ENCODE data around the gene FOXE1. TPM values are rescaled to one million over a fixed set of nuclear protein-coding genes. Genes with fewer than 3 reads are reported as not detected.

FOXE1 gene
- total RNA-seq, 1 experiment from 2014 or later: not detected

DNA sequence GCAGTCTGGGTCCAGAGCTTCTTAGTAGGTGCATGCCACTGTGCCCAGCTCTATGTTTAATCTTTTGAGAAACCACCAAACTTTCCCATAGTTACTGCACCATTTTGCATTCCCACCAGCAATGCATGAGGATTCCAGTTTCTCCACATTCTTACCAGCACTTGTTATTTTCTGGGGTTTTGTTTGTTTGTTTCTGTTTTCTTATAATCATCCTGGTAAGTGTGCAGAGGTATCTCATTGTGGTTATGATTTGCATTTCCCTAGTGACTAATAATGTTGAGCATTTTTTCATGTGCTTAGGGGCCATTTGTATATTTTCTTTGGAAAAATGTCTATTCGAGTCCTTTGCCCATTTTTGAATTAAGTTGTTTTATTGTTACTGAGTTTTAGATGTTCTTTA lies 11.4 kb downstream of the FOXE1 start:
- H2BK5ac ChIP-seq (ENCODE audit: insufficient read length, low read length): no peak overlapping the region
- H3K27ac ChIP-seq (ENCODE audit: insufficient read length, low read depth, low read length): no peak overlapping the region
- no peak overlapping the region for H3K4me2 ChIP-seq (ENCODE audit: insufficient read depth, insufficient read length, low read length)
- H3K79me1 ChIP-seq (ENCODE audit: insufficient read depth, low read depth, low read length, poor library complexity, severe bottlenecking): no peaks in the 10 kb centered on the region
- H3K4ac ChIP-seq (ENCODE audit: low read depth, low read length): no peak overlapping the region
- Mint-ChIP-seq H3K27ac (no peak overlapping the region), H3K4me1 (peaks cover 13 to 17% of the 10 kb centered on the region in 2 experiments), H3K27me3 (ENCODE audit: low read depth) (peaks cover 86% of the 10 kb centered on the region), H3K36me3 (ENCODE audit: insufficient read depth in 1 of 3, low read depth in 3 of 3) (peaks cover 0 to 13% (median 0%) of the 10 kb centered on the region in 3 experiments; a peak in 3 of 7 replicates), H3K4me3 (no peak overlapping the region), H3K9me3 (peaks cover 14% of the 10 kb centered on the region in 2 experiments)
- no peaks in the 10 kb centered on the region for H3K23me2 ChIP-seq (ENCODE audit: insufficient read length, low read depth, low read length, poor library complexity, severe bottlenecking)
- no peaks in the 10 kb centered on the region for H3K9me3 ChIP-seq (ENCODE audit: control insufficient read depth, low read depth, low read length)
- H2BK20ac ChIP-seq (ENCODE audit: low read depth, low read length, poor library complexity, severe bottlenecking): no peak overlapping the region
- no peak overlapping the region for H2BK12ac ChIP-seq (ENCODE audit: insufficient read length, low read depth, low read length)
- no peak overlapping the region for H3K14ac ChIP-seq (ENCODE audit: insufficient read depth, low read length)
- WGBS (ENCODE audit: extremely low coverage, insufficient read length, low lambda C conversion rate): no CpG with 5 or more reads among the region's 1 CpG
- peaks cover 24% of the 10 kb centered on the region for H3K27me3 ChIP-seq (ENCODE audit: insufficient read depth, low read length)
- no peak overlapping the region for H4K5ac ChIP-seq (ENCODE audit: insufficient read length, low read depth, low read length)
- no peak overlapping the region for H2AFZ ChIP-seq (ENCODE audit: low read length)
- no peaks in the 10 kb centered on the region for H3K79me2 ChIP-seq (ENCODE audit: insufficient read depth, low read length)
- no peak for DNase-seq
- H3K56ac ChIP-seq (ENCODE audit: insufficient read length, low read depth, low read length): no peak overlapping the region
- no peak overlapping the region for H2AK5ac ChIP-seq (ENCODE audit: insufficient read length, low read length)
- no peaks in the 10 kb centered on the region for H4K20me1 ChIP-seq (ENCODE audit: control insufficient read depth, insufficient read depth, insufficient read length)
- no peak overlapping the region for H3K9ac ChIP-seq (ENCODE audit: extremely low read depth, insufficient read length, low read length)
- H2BK15ac ChIP-seq (ENCODE audit: low read depth, low read length): no peak overlapping the region
- H3K4me1 ChIP-seq (ENCODE audit: insufficient read depth, low read length): peaks cover 6% of the 10 kb centered on the region; the same call in 1 of the 2 replicates
- no peak overlapping the region for H4K8ac ChIP-seq (replicated peaks; ENCODE audit: insufficient read length, low read depth, low read length)
- no peak overlapping the region for H2BK120ac ChIP-seq (ENCODE audit: low read depth, low read length, poor library complexity, severe bottlenecking)
- H3K23ac ChIP-seq (ENCODE audit: insufficient read length, low read depth, low read length): no peak overlapping the region
- TF ChIP-seq, protein P1, sequence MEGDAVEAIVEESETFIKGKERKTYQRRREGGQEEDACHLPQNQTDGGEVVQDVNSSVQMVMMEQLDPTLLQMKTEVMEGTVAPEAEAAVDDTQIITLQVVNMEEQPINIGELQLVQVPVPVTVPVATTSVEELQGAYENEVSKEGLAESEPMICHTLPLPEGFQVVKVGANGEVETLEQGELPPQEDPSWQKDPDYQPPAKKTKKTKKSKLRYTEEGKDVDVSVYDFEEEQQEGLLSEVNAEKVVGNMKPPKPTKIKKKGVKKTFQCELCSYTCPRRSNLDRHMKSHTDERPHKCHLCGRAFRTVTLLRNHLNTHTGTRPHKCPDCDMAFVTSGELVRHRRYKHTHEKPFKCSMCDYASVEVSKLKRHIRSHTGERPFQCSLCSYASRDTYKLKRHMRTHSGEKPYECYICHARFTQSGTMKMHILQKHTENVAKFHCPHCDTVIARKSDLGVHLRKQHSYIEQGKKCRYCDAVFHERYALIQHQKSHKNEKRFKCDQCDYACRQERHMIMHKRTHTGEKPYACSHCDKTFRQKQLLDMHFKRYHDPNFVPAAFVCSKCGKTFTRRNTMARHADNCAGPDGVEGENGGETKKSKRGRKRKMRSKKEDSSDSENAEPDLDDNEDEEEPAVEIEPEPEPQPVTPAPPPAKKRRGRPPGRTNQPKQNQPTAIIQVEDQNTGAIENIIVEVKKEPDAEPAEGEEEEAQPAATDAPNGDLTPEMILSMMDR (conservative IDR thresholded peaks at IDR 0.05): no peak
- H3K18ac ChIP-seq (ENCODE audit: insufficient read length, low read depth, low read length): no peak overlapping the region
- H3T11ph ChIP-seq (ENCODE audit: low read length): no peak overlapping the region
- no peak overlapping the region for H4K91ac ChIP-seq (ENCODE audit: insufficient read length, low read depth, low read length)
